ENCODE results near the gene AGBL4.

The AGBL4 gene

DNA sequence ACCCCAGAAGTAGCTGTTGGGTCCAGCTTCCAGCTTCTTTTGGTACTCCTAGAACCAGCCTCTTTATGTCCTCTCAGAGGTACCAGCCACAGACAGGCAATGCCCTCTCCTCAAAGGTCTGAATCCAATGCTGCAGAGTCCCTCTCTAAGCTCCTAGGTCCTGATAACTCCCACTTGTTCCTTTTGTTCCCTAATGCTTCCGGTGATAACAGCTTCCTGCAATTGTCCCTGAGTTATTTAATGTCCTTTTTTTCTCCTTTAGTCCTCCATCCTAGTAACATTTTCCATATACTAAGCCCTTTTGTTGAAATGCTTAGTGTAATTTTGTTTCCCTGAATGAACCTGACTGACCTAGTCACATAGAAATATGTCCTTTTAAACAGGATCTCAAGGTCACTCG, 1045.3 kb downstream of the AGBL4 start:
- WGBS: 71% methylated on average over 1 of the region's 2 CpGs

DNA sequence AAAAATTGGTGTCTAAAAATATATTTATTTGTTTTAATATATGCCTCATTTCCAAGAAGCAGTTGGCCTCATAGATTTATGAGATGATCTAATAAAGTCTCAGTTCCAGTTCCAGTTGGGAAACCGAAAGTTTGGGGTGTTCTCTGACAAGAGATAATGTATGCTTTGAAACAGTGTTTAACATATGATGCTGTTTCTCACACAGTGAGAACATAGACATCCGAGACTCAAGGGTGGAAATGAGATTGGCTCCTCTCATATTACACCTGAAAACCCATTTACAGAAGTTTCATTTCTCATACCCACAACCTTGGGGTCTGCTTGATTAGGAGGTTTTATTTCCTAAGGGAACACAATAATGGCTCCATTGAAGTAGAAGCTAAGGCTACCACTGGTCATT, 1046.5 kb downstream of the AGBL4 start:
- no peak overlapping the region for H3K4me3 ChIP-seq (ENCODE audit: insufficient read depth in 1 of 2, low read depth in 1 of 2, low read length in 2 of 2)
- no peak overlapping the region for H2BK12ac ChIP-seq (ENCODE audit: low read length in 2 of 2)
- no peak overlapping the region for H2AK5ac ChIP-seq (ENCODE audit: low read length, severe bottlenecking)
- no peak overlapping the region for H2BK15ac ChIP-seq (ENCODE audit: low read depth, poor library complexity, severe bottlenecking)
- H3K9me3 ChIP-seq (ENCODE audit: control insufficient read depth, low read length): no peaks in the 10 kb centered on the region
- H3K23ac ChIP-seq (ENCODE audit: low read length in 2 of 2): no peak overlapping the region
- no peak overlapping the region for H3K9ac ChIP-seq (ENCODE audit: low read length)
- H4K8ac ChIP-seq (ENCODE audit: low read length): no peak overlapping the region
- no peaks in the 10 kb centered on the region for H3K79me1 ChIP-seq (replicated peaks; ENCODE audit: low read length, poor library complexity, severe bottlenecking)
- H3K36me3 ChIP-seq (ENCODE audit: control insufficient read depth in 1 of 2, insufficient read depth in 2 of 2, low read depth in 1 of 2, low read length in 2 of 2): no peaks in the 10 kb centered on the region
- DNase-seq: no peak
- H4K91ac ChIP-seq (ENCODE audit: low read length): no peak overlapping the region
- no peaks in the 10 kb centered on the region for H3K27me3 ChIP-seq (ENCODE audit: control insufficient read depth in 1 of 2, insufficient read depth in 1 of 2, low read length in 2 of 2)
- no peak overlapping the region for H3K18ac ChIP-seq (ENCODE audit: low read depth in 1 of 2, low read length in 2 of 2)
- H2BK120ac ChIP-seq (ENCODE audit: low read depth, low read length): no peak overlapping the region
- no peak overlapping the region for H3K4ac ChIP-seq (ENCODE audit: low read depth in 1 of 2, low read length in 2 of 2)
- H3K14ac ChIP-seq (ENCODE audit: low read length in 2 of 2): no peak overlapping the region
- WGBS: 30% methylated on average over 1 of the region's 2 CpGs
- H2AFZ ChIP-seq (ENCODE audit: low read depth, low read length): no peak overlapping the region
- H3K4me1 ChIP-seq (ENCODE audit: control insufficient read depth, insufficient read depth, low read depth, low read length): no peaks in the 10 kb centered on the region
- no peak overlapping the region for H3K4me2 ChIP-seq (ENCODE audit: low read length, poor library complexity, severe bottlenecking)
- H3K27ac ChIP-seq (ENCODE audit: low read length, poor library complexity, severe bottlenecking): no peak overlapping the region
- H2BK5ac ChIP-seq (ENCODE audit: low read depth, low read length, poor library complexity, severe bottlenecking): no peak overlapping the region

More for the DNA sequence above, 1045.3 kb downstream of the AGBL4 start:
- Histone ChIP-seq H3K9ac (ENCODE audit: low read length) (no peak overlapping the region), H4K91ac (ENCODE audit: low read length) (no peak overlapping the region), H3K4me1 (ENCODE audit: control insufficient read depth, insufficient read depth, low read depth, low read length) (no peaks in the 10 kb centered on the region), H3K36me3 (ENCODE audit: control insufficient read depth in 1 of 2, insufficient read depth in 2 of 2, low read depth in 1 of 2, low read length in 2 of 2) (no peaks in the 10 kb centered on the region), H2BK15ac (ENCODE audit: low read depth, poor library complexity, severe bottlenecking) (no peak overlapping the region), H3K4me3 (ENCODE audit: insufficient read depth in 1 of 2, low read depth in 1 of 2, low read length in 2 of 2) (no peak overlapping the region), H3K18ac (ENCODE audit: low read depth in 1 of 2, low read length in 2 of 2) (no peak overlapping the region), H2BK120ac (ENCODE audit: low read depth, low read length) (no peak overlapping the region), H2AK5ac (ENCODE audit: low read length, severe bottlenecking) (no peak overlapping the region), H3K27me3 (ENCODE audit: control insufficient read depth in 1 of 2, insufficient read depth in 1 of 2, low read length in 2 of 2) (no peaks in the 10 kb centered on the region), H3K9me3 (ENCODE audit: control insufficient read depth, low read length) (no peaks in the 10 kb centered on the region), H3K79me1 (replicated peaks; ENCODE audit: low read length, poor library complexity, severe bottlenecking) (no peaks in the 10 kb centered on the region), H4K8ac (ENCODE audit: low read length) (no peak overlapping the region), H2BK12ac (ENCODE audit: low read length in 2 of 2) (no peak overlapping the region), H2AFZ (ENCODE audit: low read depth, low read length) (no peak overlapping the region), H3K4ac (ENCODE audit: low read depth in 1 of 2, low read length in 2 of 2) (no peak overlapping the region), H3K23ac (ENCODE audit: low read length in 2 of 2) (no peak overlapping the region), H2BK5ac (ENCODE audit: low read depth, low read length, poor library complexity, severe bottlenecking) (no peak overlapping the region), H3K27ac (ENCODE audit: low read length, poor library complexity, severe bottlenecking) (no peak overlapping the region), H3K14ac (ENCODE audit: low read length in 2 of 2) (no peak overlapping the region), H3K4me2 (ENCODE audit: low read length, poor library complexity, severe bottlenecking) (no peak overlapping the region)
- DNase-seq: no peak

- Histone ChIP-seq H2AK5ac (ENCODE audit: low read length, severe bottlenecking) (no peak overlapping the region), H3K9ac (ENCODE audit: low read length) (no peak overlapping the region), H3K23ac (ENCODE audit: low read length in 2 of 2) (no peak overlapping the region), H3K4me3 (ENCODE audit: insufficient read depth in 1 of 2, low read depth in 1 of 2, low read length in 2 of 2) (no peak overlapping the region), H3K18ac (ENCODE audit: low read depth in 1 of 2, low read length in 2 of 2) (no peak overlapping the region), H3K4me1 (ENCODE audit: control insufficient read depth, insufficient read depth, low read depth, low read length) (no peaks in the 10 kb centered on the region), H3K4me2 (ENCODE audit: low read length, poor library complexity, severe bottlenecking) (no peak overlapping the region), H3K4ac (ENCODE audit: low read depth in 1 of 2, low read length in 2 of 2) (no peak overlapping the region), H2BK15ac (ENCODE audit: low read depth, poor library complexity, severe bottlenecking) (no peak overlapping the region), H2BK12ac (ENCODE audit: low read length in 2 of 2) (no peak overlapping the region), H4K91ac (ENCODE audit: low read length) (no peak overlapping the region), H3K14ac (ENCODE audit: low read length in 2 of 2) (no peak overlapping the region), H2BK5ac (ENCODE audit: low read depth, low read length, poor library complexity, severe bottlenecking) (no peak overlapping the region), H2BK120ac (ENCODE audit: low read depth, low read length) (no peak overlapping the region), H2AFZ (ENCODE audit: low read depth, low read length) (no peak overlapping the region), H3K27ac (ENCODE audit: low read length, poor library complexity, severe bottlenecking) (no peak overlapping the region), H3K9me3 (ENCODE audit: control insufficient read depth, low read length) (no peaks in the 10 kb centered on the region), H3K79me1 (replicated peaks; ENCODE audit: low read length, poor library complexity, severe bottlenecking) (no peaks in the 10 kb centered on the region), H3K36me3 (ENCODE audit: control insufficient read depth in 1 of 2, insufficient read depth in 2 of 2, low read depth in 1 of 2, low read length in 2 of 2) (no peaks in the 10 kb centered on the region), H4K8ac (ENCODE audit: low read length) (no peak overlapping the region), H3K27me3 (ENCODE audit: control insufficient read depth in 1 of 2, insufficient read depth in 1 of 2, low read length in 2 of 2) (no peaks in the 10 kb centered on the region)
- no peak for DNase-seq
- 100% methylated on average over 1 of the region's 1 CpG for WGBS
Measured at GRCh38 chr1:48969971-48970370, 1053.8 kb downstream of the AGBL4 start.

GRCh38 chr1:48967318-48967717, 1056.4 kb downstream of the AGBL4 start:
- no peak overlapping the region for H2BK12ac ChIP-seq (ENCODE audit: low read length in 2 of 2)
- no peaks in the 10 kb centered on the region for H3K4me1 ChIP-seq (ENCODE audit: control insufficient read depth, insufficient read depth, low read depth, low read length)
- H2BK120ac ChIP-seq (ENCODE audit: low read depth, low read length): no peak overlapping the region
- H2BK5ac ChIP-seq (ENCODE audit: low read depth, low read length, poor library complexity, severe bottlenecking): no peak overlapping the region
- no peaks in the 10 kb centered on the region for H3K9me3 ChIP-seq (ENCODE audit: control insufficient read depth, low read length)
- H4K91ac ChIP-seq (ENCODE audit: low read length): no peak overlapping the region
- no peak overlapping the region for H3K4me3 ChIP-seq (ENCODE audit: insufficient read depth in 1 of 2, low read depth in 1 of 2, low read length in 2 of 2)
- H3K79me1 ChIP-seq (replicated peaks; ENCODE audit: low read length, poor library complexity, severe bottlenecking): no peaks in the 10 kb centered on the region
- no peak overlapping the region for H3K27ac ChIP-seq (ENCODE audit: low read length, poor library complexity, severe bottlenecking)
- H3K23ac ChIP-seq (ENCODE audit: low read length in 2 of 2): no peak overlapping the region
- H2AK5ac ChIP-seq (ENCODE audit: low read length, severe bottlenecking): no peak overlapping the region
- no peak overlapping the region for H2AFZ ChIP-seq (ENCODE audit: low read depth, low read length)
- WGBS: 23% methylated on average over 2 of the region's 3 CpGs
- H3K9ac ChIP-seq (ENCODE audit: low read length): no peak overlapping the region
- no peak overlapping the region for H3K14ac ChIP-seq (ENCODE audit: low read length in 2 of 2)
- no peak overlapping the region for H3K4me2 ChIP-seq (ENCODE audit: low read length, poor library complexity, severe bottlenecking)
- H4K8ac ChIP-seq (ENCODE audit: low read length): no peak overlapping the region
- no peaks in the 10 kb centered on the region for H3K27me3 ChIP-seq (ENCODE audit: control insufficient read depth in 1 of 2, insufficient read depth in 1 of 2, low read length in 2 of 2)
- no peak overlapping the region for H2BK15ac ChIP-seq (ENCODE audit: low read depth, poor library complexity, severe bottlenecking)
- H3K18ac ChIP-seq (ENCODE audit: low read depth in 1 of 2, low read length in 2 of 2): no peak overlapping the region
- no peak for DNase-seq
- no peak overlapping the region for H3K4ac ChIP-seq (ENCODE audit: low read depth in 1 of 2, low read length in 2 of 2)
- H3K36me3 ChIP-seq (ENCODE audit: control insufficient read depth in 1 of 2, insufficient read depth in 2 of 2, low read depth in 1 of 2, low read length in 2 of 2): no peaks in the 10 kb centered on the region

All from mesenchymal stem cell (in vitro differentiated cells and primary cell).